Activated CD8-positive, alpha-beta T cell treated with anti-CD3 and anti-CD28 coated beads for 36 hours (primary cell): ENCODE results near the gene B3GAT3. TPM values are rescaled to one million over a fixed set of nuclear protein-coding genes. Genes with fewer than 3 reads are reported as not detected.

Experiments used
- ATAC-seq: fragments of 200-7000 bp; cut with Tn5 transposase; one replicate; pipeline ENCODE4 v1.10.0; 2021; ENCODE audit warnings: mild to moderate bottlenecking, moderate library complexity
- CTCF ChIA-PET: fragments of 350-600 bp; sonication (Branson Sonifier 250); formaldehyde crosslinking; loops from one replicate; lab custom pipeline; 2021; ENCODE audit warnings: antibody characterized with exemption; lab: Charles Lee
- POLR2A ChIA-PET: fragments of 350-600 bp; sonication (Branson Sonifier 250); formaldehyde crosslinking; loops from one replicate; lab custom pipeline; 2021; ENCODE audit warnings: antibody characterized with exemption; lab: Charles Lee
- DNase-seq: peaks from one replicate; pipeline ENCODE4 v3.0.0-alpha.2; 2020
- H3K27ac Mint-ChIP-seq: one replicate; pipeline ENCODE4 v1.8.0; 2021; ENCODE audit warnings: mild to moderate bottlenecking, mixed read lengths
- H3K27me3 Mint-ChIP-seq: one replicate; pipeline ENCODE4 v1.8.0; 2021; ENCODE audit warnings: mixed read lengths
- H3K36me3 Mint-ChIP-seq: one replicate; pipeline ENCODE4 v1.8.0; 2021; ENCODE audit warnings: low read depth, mixed read lengths
- H3K4me1 Mint-ChIP-seq: one replicate; pipeline ENCODE4 v1.8.0; 2021; ENCODE audit warnings: low read depth, mixed read lengths
- H3K4me3 Mint-ChIP-seq: one replicate; pipeline ENCODE4 v1.8.0; 2021; ENCODE audit warnings: mild to moderate bottlenecking, moderate library complexity, mixed read lengths
- H3K9me3 Mint-ChIP-seq: one replicate; pipeline ENCODE4 v1.8.0; 2021; ENCODE audit warnings: mixed read lengths
- CTCF ChIP-seq: fragments of 200-600 bp; IDR thresholded peaks from one replicate; pipeline ENCODE4 v1.8.0; 2022; ENCODE audit warnings: antibody characterized with exemption, mild to moderate bottlenecking
- intact Hi-C: fragments of 100-400 bp; cut with micrococcal nuclease; formaldehyde crosslinking; loops from one replicate; pipeline ENCODE4 v1.10.0; 2022
- total RNA-seq, 2 experiments: library from RNA; stranded (reverse); gene quantifications; one replicate each; pipeline ENCODE4 v1.2.3, GENCODE V29; 2021

The B3GAT3 gene
- total RNA-seq, 2 experiments from 2014 or later, result 59.1 to 61.4 TPM

DNA sequence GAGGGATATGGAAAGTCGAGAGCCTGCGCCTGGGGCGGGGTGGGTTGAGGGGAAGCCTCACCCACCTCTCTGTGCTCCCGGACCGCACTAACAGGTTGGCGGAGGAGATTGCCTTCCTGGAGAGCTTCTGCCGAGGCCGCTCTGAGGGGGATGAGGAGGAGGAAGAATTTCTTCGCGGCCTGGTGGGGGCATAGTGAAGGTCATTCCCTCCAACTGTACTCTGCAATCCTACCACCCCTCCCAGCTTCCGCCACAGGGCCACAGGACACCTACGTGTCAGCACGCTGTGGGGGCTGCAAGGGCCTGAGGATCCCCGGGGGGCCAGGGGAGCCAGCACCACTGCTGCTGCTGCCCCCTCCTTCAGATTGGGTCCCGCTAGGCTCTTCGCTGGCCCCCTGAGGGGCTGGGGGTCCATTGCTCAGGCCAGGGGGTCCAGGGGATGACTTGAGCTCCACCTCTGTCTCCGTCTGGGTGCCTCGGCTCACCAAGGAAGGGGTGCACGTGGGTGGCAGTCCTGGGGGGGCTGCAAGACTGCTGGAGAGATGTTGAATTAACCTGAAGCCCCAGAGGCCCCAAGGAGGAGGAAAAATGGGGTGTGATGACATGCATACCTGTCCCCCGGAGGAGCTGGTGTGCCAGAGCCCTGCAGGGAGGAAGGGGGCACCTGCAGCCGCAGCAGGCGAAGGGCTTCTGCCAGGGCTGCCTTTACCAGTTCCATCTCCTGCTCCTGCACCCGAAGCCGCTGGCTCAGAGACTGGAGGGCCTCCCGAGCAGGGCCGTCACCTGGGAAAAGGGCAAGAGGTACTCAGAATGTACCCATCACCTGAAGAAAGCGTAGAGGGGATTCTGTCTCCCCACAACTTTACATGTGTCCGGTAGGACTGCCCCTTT is 10.7 kb downstream of the B3GAT3 start:
- ATAC-seq (no peak), DNase-seq (no peak)
- Mint-ChIP-seq H3K4me1 (peaks cover 57% of the 10 kb centered on the region), H3K36me3 (peaks cover 48% of the 10 kb centered on the region), H3K27ac (peak overlapping the region; percentile 97), H3K27me3 (no peaks in the 10 kb centered on the region), H3K4me3 (peak overlapping the region; percentile 96), H3K9me3 (no peaks in the 10 kb centered on the region)
- ChIA-PET POLR2A (interaction anchor here (0.7 to 6.9 kb wide), 25 partner anchors 8 to 247 kb away, joined by 3 to 87 read pairs (median 5); partner anchors contain the start of genes B3GAT3, BSCL2, C11orf98 and CSKMT), CTCF (interaction anchor here (0.9 to 3.8 kb wide), 18 partner anchors 8 to 112 kb away, joined by 3 to 26 read pairs (median 5); partner anchors contain the start of genes B3GAT3, C11orf98, CSKMT and EEF1G)
- intact Hi-C loops, result loop anchor here (5.0 kb wide), 1 partner anchor 36 kb away; the partner anchor contains the start of gene GANAB
- TF ChIP-seq CTCF, result no peak

GRCh38 chr11:62610403-62610802 is 11.4 kb downstream of the B3GAT3 start:
- POLR2A ChIA-PET, result interaction anchor here (0.7 to 6.9 kb wide), 14 partner anchors 7 to 245 kb away, joined by 3 to 87 read pairs (median 7); partner anchors contain the start of genes B3GAT3, BSCL2, C11orf98 and CSKMT
- Mint-ChIP-seq H3K4me3 (peak overlapping the region; percentile 96), H3K27me3 (no peaks in the 10 kb centered on the region), H3K27ac (peak overlapping the region; percentile 97), H3K9me3 (no peaks in the 10 kb centered on the region), H3K36me3 (peaks cover 52% of the 10 kb centered on the region), H3K4me1 (peaks cover 60% of the 10 kb centered on the region)
- intact Hi-C loops, result loop anchor here (5.0 kb wide), 1 partner anchor 37 kb away; the partner anchor contains the start of gene GANAB
- no peak for DNase-seq
- CTCF ChIA-PET, result interaction anchor here (0.8 to 3.8 kb wide), 8 partner anchors 9 to 144 kb away, joined by 3 to 26 read pairs (median 6); partner anchors contain the start of genes B3GAT3, C11orf98, CSKMT and EEF1G
- ATAC-seq, result no peak
- TF ChIP-seq CTCF, result no peak

GRCh38 chr11:62608776-62609175 is 13.0 kb downstream of the B3GAT3 start:
- intact Hi-C loops, result no loop called here
- Mint-ChIP-seq H3K27me3 (no peaks in the 10 kb centered on the region), H3K4me3 (no peak overlapping the region), H3K4me1 (peaks cover 50% of the 10 kb centered on the region), H3K27ac (no peak overlapping the region), H3K9me3 (no peaks in the 10 kb centered on the region), H3K36me3 (peaks cover 58% of the 10 kb centered on the region)
- ChIA-PET POLR2A (interaction anchor here (1.5 to 6.9 kb wide), 4 partner anchors 10 to 247 kb away, joined by 4 to 87 read pairs (median 12); partner anchors contain the start of genes C11orf98, CSKMT and TUT1), CTCF (interaction anchor here (1.0 to 1.7 kb wide), 3 partner anchors 15 to 184 kb away, joined by 4 to 9 read pairs (median 5); partner anchors contain the start of gene TUT1)
- DNase-seq (no peak), ATAC-seq (no peak)
- no peak for TF ChIP-seq CTCF

DNA sequence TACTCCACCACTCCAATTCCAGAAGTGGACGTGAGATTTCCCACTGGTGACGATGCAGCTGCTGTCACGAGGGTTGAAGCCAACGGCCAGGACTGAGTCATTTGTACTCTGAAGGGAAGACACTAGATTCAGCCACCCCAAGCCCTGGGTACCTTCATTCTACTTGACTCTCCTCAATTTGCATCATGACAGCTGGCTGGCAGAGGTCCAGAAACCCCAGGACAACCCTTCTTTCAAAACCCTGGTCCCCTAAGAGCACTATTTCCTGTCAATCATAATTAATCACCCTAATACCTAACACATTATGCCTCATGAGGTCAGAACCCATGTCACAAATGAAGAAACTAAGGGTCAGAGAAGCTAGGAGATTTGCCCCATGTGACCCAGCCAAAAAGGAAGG is 14.1 kb downstream of the B3GAT3 start:
- Mint-ChIP-seq H3K4me1 (peaks cover 46% of the 10 kb centered on the region), H3K4me3 (no peak overlapping the region), H3K27me3 (no peaks in the 10 kb centered on the region), H3K36me3 (peaks cover 68% of the 10 kb centered on the region), H3K9me3 (no peaks in the 10 kb centered on the region), H3K27ac (no peak overlapping the region)
- no peak for TF ChIP-seq CTCF
- intact Hi-C loops, result no loop called here
- peak; percentile 32 for DNase-seq
- ChIA-PET CTCF (interaction anchor here (0.8 to 1.7 kb wide), 3 partner anchors 16 to 183 kb away, joined by 3 to 9 read pairs (median 5); partner anchors contain the start of gene TUT1), POLR2A (interaction anchor here (0.7 to 6.9 kb wide), 4 partner anchors 9 to 30 kb away, joined by 3 to 87 read pairs (median 4); partner anchors contain the start of gene TUT1)
- no peak for ATAC-seq
